ENCODE results near the gene SHOC2. TPM values are rescaled to one million over a fixed set of nuclear protein-coding genes. Genes with fewer than 3 reads are reported as not detected.

The SHOC2 gene
- total and polyA plus RNA-seq, 7 donors: 21.4 to 74.5 (median 52.5) TPM

GRCh38 chr10:110989016-110989415 lies 69.6 kb downstream of the SHOC2 start:
- H3K27ac ChIP-seq: no peak overlapping the region
- no peak overlapping the region for H3K4me3 ChIP-seq
- no peak for DNase-seq
- H3K36me3 ChIP-seq: no peaks in the 10 kb centered on the region
- H3K27me3 ChIP-seq: no peaks in the 10 kb centered on the region
- TF ChIP-seq POLR2A (IDR thresholded peaks at IDR 0.05) (no peak), EP300 (IDR thresholded peaks at IDR 0.05) (no peak), CTCF (IDR thresholded peaks at IDR 0.05) (no peak), POLR2AphosphoS5 (IDR thresholded peaks at IDR 0.05) (no peak)
- 81 to 98% methylated on average over 1 of the region's 1 CpG for WGBS, 2 donors
- no peaks in the 10 kb centered on the region for H3K9me3 ChIP-seq
- intact Hi-C loops (cut with DNase I): no loop called here
- H3K4me1 ChIP-seq: peaks cover 0 to 14% (median 2%) of the 10 kb centered on the region in 4 donors

GRCh38 chr10:110992006-110992800 lies 72.8 kb downstream of the SHOC2 start:
- no peak overlapping the region for H3K4me3 ChIP-seq
- intact Hi-C loops (cut with DNase I): loop anchor here (10.0 kb wide), 1 partner anchor 67 kb away; no protein-coding TSS in a partner anchor
- H3K27ac ChIP-seq: no peak overlapping the region
- H3K4me1 ChIP-seq: peaks cover 0 to 5% (median 2%) of the 10 kb centered on the region in 4 donors
- no peak for TF ChIP-seq EP300 (IDR thresholded peaks at IDR 0.05)
- no peaks in the 10 kb centered on the region for H3K9me3 ChIP-seq
- 90 to 92% methylated on average over 3 of the region's 3 CpGs for WGBS, 2 donors
- no peaks in the 10 kb centered on the region for H3K27me3 ChIP-seq
- no peak for DNase-seq
- no peaks in the 10 kb centered on the region for H3K36me3 ChIP-seq

- peaks cover 0 to 5% (median 2%) of the 10 kb centered on the region in 4 donors for H3K4me1 ChIP-seq
Measured at GRCh38 chr10:110993024-110993693, 73.8 kb downstream of the SHOC2 start.

GRCh38 chr10:110994406-110995086 lies 75.1 kb downstream of the SHOC2 start:
- TF ChIP-seq POLR2AphosphoS5 (IDR thresholded peaks at IDR 0.05) (no peak), EP300 (IDR thresholded peaks at IDR 0.05) (no peak), CTCF (IDR thresholded peaks at IDR 0.05) (no peak), POLR2A (IDR thresholded peaks at IDR 0.05) (no peak)
- 97 to 98% methylated on average over 1 of the region's 1 CpG for WGBS, 2 donors
- no peaks in the 10 kb centered on the region for H3K9me3 ChIP-seq
- H3K36me3 ChIP-seq: no peaks in the 10 kb centered on the region
- no peak overlapping the region for H3K27ac ChIP-seq
- no peak overlapping the region for H3K4me3 ChIP-seq
- H3K4me1 ChIP-seq: peaks cover 0 to 5% (median 2%) of the 10 kb centered on the region in 4 donors
- no peak for DNase-seq
- intact Hi-C loops (cut with DNase I): loop anchor here (10.0 kb wide), 1 partner anchor 70 kb away; no protein-coding TSS in a partner anchor
- no peaks in the 10 kb centered on the region for H3K27me3 ChIP-seq

More at GRCh38 chr10:110993024-110993693, 73.8 kb downstream of the SHOC2 start:
- intact Hi-C loops (cut with DNase I): loop anchor here (10.0 kb wide), 1 partner anchor 68 kb away; no protein-coding TSS in a partner anchor
- Histone ChIP-seq H3K36me3 (no peaks in the 10 kb centered on the region), H3K4me3 (no peak overlapping the region), H3K9me3 (no peaks in the 10 kb centered on the region), H3K27ac (no peak overlapping the region), H3K27me3 (no peaks in the 10 kb centered on the region)
- DNase-seq: no peak
- 77 to 84% methylated on average over 4 of the region's 4 CpGs for WGBS, 2 donors
- TF ChIP-seq POLR2A (IDR thresholded peaks at IDR 0.05): no peak
- TF ChIP-seq CTCF (IDR thresholded peaks at IDR 0.05): no peak
- no peak for TF ChIP-seq EP300 (IDR thresholded peaks at IDR 0.05)
- no peak for TF ChIP-seq POLR2AphosphoS5 (IDR thresholded peaks at IDR 0.05)
